HCT116 (cell line): Measurements from ENCODE around the gene ZNF469. TPM values are rescaled to one million over a fixed set of nuclear protein-coding genes. Genes with fewer than 3 reads are reported as not detected.

Source experiments
- ATAC-seq: fragments of 200-7000 bp; cut with Tn5 transposase; 2 replicates; pipeline ENCODE4 v1.9.1; 2020; ENCODE audit warnings: mild to moderate bottlenecking, moderate library complexity
- BruUV-seq: library from RNA; stranded (reverse); fragments of 400-500 nt; replicated peaks from 2 replicates; lab custom pipeline; 2021; lab: Mats Ljungman, UMichigan
- CTCF ChIA-PET: fragments of 300-600 bp; sonication (Branson Sonifier 250); formaldehyde crosslinking; loops from one replicate; lab custom pipeline; 2021; ENCODE audit warnings: antibody characterized with exemption; lab: Charles Lee
- POLR2A ChIA-PET: fragments of 300-600, 350-600 bp; sonication (Branson Sonifier 250); formaldehyde crosslinking; loops from one replicate; lab custom pipeline; 2021; ENCODE audit warnings: antibody characterized with exemption; lab: Charles Lee
- RAD21 ChIA-PET, 2 experiments: fragments of 300-600 bp; sonication (Branson Sonifier 250); formaldehyde crosslinking; loops; one replicate each; lab custom pipeline; 2023; ENCODE audit warnings: low total read pairs in 2 of 2; ENCODE audit not compliant: uncharacterized antibody in 2 of 2, unreplicated experiment in 2 of 2, low non-redundant PET in 1 of 2; lab: Charles Lee
- DNase-seq: peaks from one replicate; pipeline ENCODE4 v3.0.0-alpha.2; 2010; ENCODE audit warnings: low read depth, low spot score
- H2AFZ ChIP-seq: fragments of 200-600 bp; shearing (Covaris generic), sonication (generic); 2 replicates; pipeline ENCODE4 v1.6.1; 2017; ENCODE audit warnings: low read depth, mixed run types, mixed read lengths, antibody characterized with exemption, low read length; ENCODE audit not compliant: poor library complexity, severe bottlenecking
- H3K27ac ChIP-seq: 2 replicates; pipeline ENCODE4 v1.5.1; 2012; ENCODE audit warnings: low read depth, low read length
- H3K27me3 ChIP-seq: fragments of 200-600 bp; sonication (generic); 2 replicates; pipeline ENCODE4 v1.6.1; 2016; ENCODE audit warnings: mixed run types, low read length, mixed read lengths; ENCODE audit not compliant: insufficient read depth
- H3K36me3 ChIP-seq, 2 experiments: fragments of 200-500 bp in 1 of 2; fragments of 200-600 bp in 1 of 2; sonication (Bioruptor generic) in 1 of 2; sonication (generic) in 1 of 2; 2 replicates each; pipeline versions ENCODE4 v1.5.1 to v1.6.1; 2014 to 2016; ENCODE audit warnings: low read length in 2 of 2, inconsistent platforms in 1 of 2, mixed read lengths in 1 of 2, mixed run types in 1 of 2; ENCODE audit not compliant: insufficient read depth in 2 of 2, control insufficient read depth in 1 of 2
- H3K4me1 ChIP-seq, 2 experiments: fragments of 200-600 bp in 1 of 2; sonication (generic) in 1 of 2; 2 replicates each; pipeline versions ENCODE4 v1.5.1 to v1.6.1; 2012 to 2017; ENCODE audit warnings: low read length in 2 of 2, inconsistent platforms in 1 of 2, mild to moderate bottlenecking in 1 of 2, mixed read lengths in 1 of 2, mixed run types in 1 of 2, moderate library complexity in 1 of 2; ENCODE audit not compliant: insufficient read depth in 2 of 2, control insufficient read depth in 1 of 2
- H3K4me2 ChIP-seq: fragments of 200-600 bp; sonication (generic); 2 replicates; pipeline ENCODE4 v1.6.1; 2017; ENCODE audit warnings: mixed run types, low read length, mixed read lengths
- H3K4me3 ChIP-seq, 2 experiments: fragments of 200-600 bp in 1 of 2; sonication (generic) in 1 of 2; replicated peaks in 1 of 2; 2 replicates each; pipeline ENCODE4 v1.5.1; 2011 to 2016; ENCODE audit warnings: low read length in 2 of 2, control low read depth in 1 of 2, low read depth in 1 of 2, mild to moderate bottlenecking in 1 of 2, mixed read lengths in 1 of 2, mixed run types in 1 of 2
- H3K79me2 ChIP-seq: fragments of 200-600 bp; sonication (generic); 2 replicates; pipeline ENCODE4 v1.6.1; 2017; ENCODE audit warnings: mild to moderate bottlenecking, mixed run types, low read length, moderate library complexity, mixed read lengths; ENCODE audit not compliant: insufficient read depth
- H3K9ac ChIP-seq: fragments of 200-600 bp; sonication (generic); 2 replicates; pipeline ENCODE4 v1.6.1; 2016; ENCODE audit warnings: low read length, mixed read lengths
- H3K9me2 ChIP-seq: fragments of 200-600 bp; sonication (generic), shearing (Covaris generic); 2 replicates; pipeline ENCODE4 v1.6.1; 2017; ENCODE audit warnings: mixed run types, mild to moderate bottlenecking, moderate library complexity; ENCODE audit not compliant: insufficient read depth
- H3K9me3 ChIP-seq, 2 experiments: fragments of 200-500 bp in 1 of 2; fragments of 200-600 bp in 1 of 2; sonication (Bioruptor generic) in 1 of 2; sonication (generic) in 1 of 2; 2 replicates each; pipeline ENCODE4 v1.6.1; 2014 to 2017; ENCODE audit warnings: low read length in 2 of 2, mixed read lengths in 2 of 2, inconsistent platforms in 1 of 2, low read depth in 1 of 2, mild to moderate bottlenecking in 1 of 2, mixed run types in 1 of 2, moderate library complexity in 1 of 2; ENCODE audit not compliant: control insufficient read depth in 1 of 2, insufficient read depth in 1 of 2
- H4K20me1 ChIP-seq: fragments of 200-600 bp; sonication (generic), shearing (Covaris generic); 2 replicates; pipeline ENCODE4 v1.6.1; 2017; ENCODE audit warnings: mixed run types, mild to moderate bottlenecking, moderate library complexity; ENCODE audit not compliant: insufficient read depth
- CBX3 ChIP-seq: IDR thresholded peaks from 2 replicates; pipeline ENCODE4 v1.6.1; 2012; ENCODE audit warnings: low read depth
- CEBPB ChIP-seq: IDR thresholded peaks from 2 replicates; pipeline ENCODE4 v1.6.1; 2012; ENCODE audit warnings: low read depth
- ELF1 ChIP-seq: IDR thresholded peaks from 2 replicates; pipeline ENCODE4 v1.6.1; 2012; ENCODE audit warnings: low read depth, borderline replicate concordance
- EZH2phosphoT487 ChIP-seq: fragments of 200-600 bp; IDR thresholded peaks from 2 replicates; pipeline ENCODE4 v1.6.1; 2018; ENCODE audit warnings: antibody characterized with exemption, borderline replicate concordance
- POLR2A ChIP-seq: IDR thresholded peaks from 2 replicates; pipeline ENCODE4 v1.7.0; 2011; ENCODE audit warnings: borderline replicate concordance; ENCODE audit not compliant: insufficient read depth, insufficient read length; ENCODE audit errors: extremely low read depth
- ZFX ChIP-seq: fragments of 450-650 bp; IDR thresholded peaks from 2 replicates; pipeline ENCODE4 v1.6.1; 2017
- intact Hi-C: fragments of 100-400 bp; cut with micrococcal nuclease; formaldehyde crosslinking; loops from 2 replicates; pipeline ENCODE4 v1.10.0; 2022
- total RNA-seq: library from RNA; stranded (reverse); gene quantifications from one replicate; pipeline ENCODE4 v1.2.1, GENCODE V29; 2021; ENCODE audit not compliant: unreplicated experiment
- TF ChIP-seq, protein P1 (sequence below): IDR thresholded peaks from 2 replicates; pipeline ENCODE4 v1.6.1; 2012; ENCODE audit warnings: low read depth
- TF ChIP-seq, protein P2 (sequence below): IDR thresholded peaks from 2 replicates; pipeline ENCODE4 v1.6.1; 2012

The ZNF469 gene
- total RNA-seq, 1 experiment from 2014 or later, result 5.9 TPM

DNA sequence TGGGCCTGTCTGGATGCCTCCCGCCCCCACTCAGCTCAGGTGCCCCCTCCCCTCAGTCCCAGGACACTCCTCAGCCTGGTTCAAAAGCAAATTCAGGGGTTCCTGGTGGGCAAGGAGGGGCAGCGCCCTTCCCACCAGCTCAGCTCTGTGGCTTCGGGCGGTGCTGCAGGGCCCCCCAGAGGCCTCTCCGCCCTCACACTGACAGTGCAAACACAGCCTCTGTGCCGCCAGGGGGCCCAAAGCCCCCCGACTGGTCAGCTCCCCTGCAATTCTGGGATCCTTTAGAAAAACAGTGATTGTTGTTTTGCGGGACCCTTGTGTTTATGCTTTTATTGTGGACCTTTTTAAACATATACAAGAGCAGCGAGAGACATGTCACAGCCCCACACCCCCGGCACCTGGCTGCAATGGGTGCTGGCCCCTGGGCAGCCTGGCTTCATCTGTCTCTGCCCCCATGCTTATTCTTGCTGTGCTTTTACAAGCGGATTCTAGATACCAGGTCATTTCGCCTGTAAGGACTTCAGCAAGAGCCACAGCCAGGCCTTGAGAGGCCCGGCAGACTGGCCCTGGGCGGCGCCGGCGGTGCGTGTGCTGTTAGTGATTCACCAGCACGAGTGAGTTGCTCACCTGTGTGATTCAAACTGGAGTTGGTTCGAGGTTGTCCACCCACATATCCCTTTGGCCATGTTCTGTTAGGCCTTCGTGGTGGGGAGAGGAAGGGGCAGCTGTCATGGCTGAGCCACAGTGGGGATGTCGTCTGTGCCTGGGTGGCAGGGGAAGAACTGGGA lies 21.2 kb downstream of the ZNF469 start:
- ChIA-PET CTCF (no interaction called here), POLR2A (no interaction called here), RAD21 (no interaction called here)
- no peak overlapping the region for H3K9ac ChIP-seq
- H2AFZ ChIP-seq, result no peak overlapping the region
- no peak for TF ChIP-seq ELF1
- TF ChIP-seq EZH2phosphoT487, result no peak
- TF ChIP-seq ZFX, result no peak
- TF ChIP-seq POLR2A, result no peak
- TF ChIP-seq CEBPB, result no peak
- TF ChIP-seq, protein P1, sequence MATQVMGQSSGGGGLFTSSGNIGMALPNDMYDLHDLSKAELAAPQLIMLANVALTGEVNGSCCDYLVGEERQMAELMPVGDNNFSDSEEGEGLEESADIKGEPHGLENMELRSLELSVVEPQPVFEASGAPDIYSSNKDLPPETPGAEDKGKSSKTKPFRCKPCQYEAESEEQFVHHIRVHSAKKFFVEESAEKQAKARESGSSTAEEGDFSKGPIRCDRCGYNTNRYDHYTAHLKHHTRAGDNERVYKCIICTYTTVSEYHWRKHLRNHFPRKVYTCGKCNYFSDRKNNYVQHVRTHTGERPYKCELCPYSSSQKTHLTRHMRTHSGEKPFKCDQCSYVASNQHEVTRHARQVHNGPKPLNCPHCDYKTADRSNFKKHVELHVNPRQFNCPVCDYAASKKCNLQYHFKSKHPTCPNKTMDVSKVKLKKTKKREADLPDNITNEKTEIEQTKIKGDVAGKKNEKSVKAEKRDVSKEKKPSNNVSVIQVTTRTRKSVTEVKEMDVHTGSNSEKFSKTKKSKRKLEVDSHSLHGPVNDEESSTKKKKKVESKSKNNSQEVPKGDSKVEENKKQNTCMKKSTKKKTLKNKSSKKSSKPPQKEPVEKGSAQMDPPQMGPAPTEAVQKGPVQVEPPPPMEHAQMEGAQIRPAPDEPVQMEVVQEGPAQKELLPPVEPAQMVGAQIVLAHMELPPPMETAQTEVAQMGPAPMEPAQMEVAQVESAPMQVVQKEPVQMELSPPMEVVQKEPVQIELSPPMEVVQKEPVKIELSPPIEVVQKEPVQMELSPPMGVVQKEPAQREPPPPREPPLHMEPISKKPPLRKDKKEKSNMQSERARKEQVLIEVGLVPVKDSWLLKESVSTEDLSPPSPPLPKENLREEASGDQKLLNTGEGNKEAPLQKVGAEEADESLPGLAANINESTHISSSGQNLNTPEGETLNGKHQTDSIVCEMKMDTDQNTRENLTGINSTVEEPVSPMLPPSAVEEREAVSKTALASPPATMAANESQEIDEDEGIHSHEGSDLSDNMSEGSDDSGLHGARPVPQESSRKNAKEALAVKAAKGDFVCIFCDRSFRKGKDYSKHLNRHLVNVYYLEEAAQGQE, result no peak
- TF ChIP-seq, protein P2, sequence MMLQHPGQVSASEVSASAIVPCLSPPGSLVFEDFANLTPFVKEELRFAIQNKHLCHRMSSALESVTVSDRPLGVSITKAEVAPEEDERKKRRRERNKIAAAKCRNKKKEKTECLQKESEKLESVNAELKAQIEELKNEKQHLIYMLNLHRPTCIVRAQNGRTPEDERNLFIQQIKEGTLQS, result no peak
- TF ChIP-seq CBX3, result no peak
- H3K27ac ChIP-seq, result no peak overlapping the region
- H3K36me3 ChIP-seq, result no peaks in the 10 kb centered on the region
- H3K4me2 ChIP-seq, result no peak overlapping the region
- intact Hi-C loops, result no loop called here
- peaks cover 0 to 5% of the 10 kb centered on the region in 2 experiments; a peak in 1 of 4 replicates for H3K4me1 ChIP-seq
- no peaks in the 10 kb centered on the region for H3K79me2 ChIP-seq
- H3K27me3 ChIP-seq, result no peaks in the 10 kb centered on the region
- no peaks in the 10 kb centered on the region for H4K20me1 ChIP-seq
- no peaks in the 10 kb centered on the region for H3K9me2 ChIP-seq
- H3K9me3 ChIP-seq, result no peaks in the 10 kb centered on the region
- ATAC-seq (no peak), DNase-seq (no peak)
- BruUV-seq, result no TSS peak
- H3K4me3 ChIP-seq, result no peak overlapping the region
